Hippocampal formation (tissue), 2 donors: ENCODE measurements around the gene RCN1.
"Not testable (repeated sequence)": the region's sequence is repeated elsewhere in the genome, so short reads cannot be mapped to it uniquely, and the experiment has no call there.

Experiments used
- DNase-seq, 2 donors: peaks; one replicate each; lab custom pipeline; 2025; lab: John Stamatoyannopoulos, UW

RCN1 gene

GRCh38 chr11:32079553-32079952 lies 11.3 kb upstream of the RCN1 start:
- no peak for DNase-seq

- DNase-seq, result no peak
Measured at GRCh38 chr11:32080361-32080980, 10.4 kb upstream of the RCN1 start.

- no peak for DNase-seq
Measured at GRCh38 chr11:32081129-32081641, 9.7 kb upstream of the RCN1 start.

GRCh38 chr11:32081901-32082300 lies 9.0 kb upstream of the RCN1 start:
- no peak for DNase-seq

- no peak for DNase-seq
Measured at GRCh38 chr11:32082346-32082986, 8.4 kb upstream of the RCN1 start.

GRCh38 chr11:32087597-32087996 lies 3.3 kb upstream of the RCN1 start:
- no peak for DNase-seq

GRCh38 chr11:32088117-32088941 lies 2.5 kb upstream of the RCN1 start:
- DNase-seq, result no peak

- no peak for DNase-seq
Measured at GRCh38 chr11:32092581-32093170, 1.8 kb downstream of the RCN1 start.

- DNase-seq, result no peak
Measured at GRCh38 chr11:32094923-32095322, 4.0 kb downstream of the RCN1 start.

GRCh38 chr11:32098142-32098903 lies 7.4 kb downstream of the RCN1 start:
- no peak for DNase-seq

GRCh38 chr11:32099516-32099915 lies 8.6 kb downstream of the RCN1 start:
- DNase-seq, result no peak

GRCh38 chr11:32100495-32100894 lies 9.6 kb downstream of the RCN1 start:
- no peak for DNase-seq

GRCh38 chr11:32101791-32102190 lies 10.9 kb downstream of the RCN1 start:
- no peak for DNase-seq

GRCh38 chr11:32103121-32103719 lies 12.3 kb downstream of the RCN1 start:
- DNase-seq, result not testable (repeated sequence)

GRCh38 chr11:32103941-32104340 lies 13.1 kb downstream of the RCN1 start:
- DNase-seq, result no peak

- no peak for DNase-seq
Measured at GRCh38 chr11:32105871-32106560, 15.1 kb downstream of the RCN1 start.

- no peak for DNase-seq
Measured at GRCh38 chr11:32107647-32108046, 16.8 kb downstream of the RCN1 start.

GRCh38 chr11:32108576-32108975 lies 17.7 kb downstream of the RCN1 start:
- no peak for DNase-seq

GRCh38 chr11:32109138-32109537 lies 18.3 kb downstream of the RCN1 start:
- DNase-seq, result no peak

GRCh38 chr11:32109592-32109991 lies 18.7 kb downstream of the RCN1 start:
- no peak for DNase-seq

GRCh38 chr11:32110795-32111194 lies 19.9 kb downstream of the RCN1 start:
- DNase-seq, result no peak
